H9 (cell line): ENCODE data around the gene GADD45A. TPM values are rescaled to one million over a fixed set of nuclear protein-coding genes. Genes with fewer than 3 reads are reported as not detected.

Source experiments
- DNase-seq: peaks from one replicate; pipeline ENCODE4 v3.0.0-alpha.2; 2017
- H2AFZ ChIP-seq: one replicate; pipeline ENCODE4 v1.6.1; 2013; ENCODE audit warnings: mild to moderate bottlenecking, low read length, control low read depth, moderate library complexity
- H2AK5ac ChIP-seq: 2 replicates; pipeline ENCODE4 v1.6.1; 2013; ENCODE audit warnings: low read length, control low read depth, mixed read lengths; ENCODE audit not compliant: insufficient read length
- H2BK120ac ChIP-seq: one replicate; pipeline ENCODE4 v1.6.1; 2013; ENCODE audit warnings: low read depth, mild to moderate bottlenecking, low read length, control low read depth, inconsistent platforms; ENCODE audit not compliant: poor library complexity, severe bottlenecking
- H2BK12ac ChIP-seq: 2 replicates; pipeline ENCODE4 v1.6.1; 2013; ENCODE audit warnings: low read length, control low read depth, mixed read lengths, low read depth; ENCODE audit not compliant: insufficient read length
- H2BK15ac ChIP-seq: 2 replicates; pipeline ENCODE4 v1.6.1; 2013; ENCODE audit warnings: low read depth, low read length, control low read depth
- H2BK20ac ChIP-seq: one replicate; pipeline ENCODE4 v1.6.1; 2013; ENCODE audit warnings: low read depth, mild to moderate bottlenecking, low read length, control low read depth, inconsistent platforms; ENCODE audit not compliant: poor library complexity, severe bottlenecking
- H2BK5ac ChIP-seq: 2 replicates; pipeline ENCODE4 v1.6.1; 2013; ENCODE audit warnings: low read length, control low read depth, mixed read lengths; ENCODE audit not compliant: insufficient read length
- H3K14ac ChIP-seq: 2 replicates; pipeline ENCODE4 v1.6.1; 2013; ENCODE audit warnings: low read length, control low read depth; ENCODE audit not compliant: insufficient read depth
- H3K18ac ChIP-seq: 2 replicates; pipeline ENCODE4 v1.6.1; 2013; ENCODE audit warnings: low read depth, mild to moderate bottlenecking, mixed read lengths, low read length, control low read depth; ENCODE audit not compliant: insufficient read length
- H3K23ac ChIP-seq: 2 replicates; pipeline ENCODE4 v1.6.1; 2013; ENCODE audit warnings: low read length, control low read depth, mixed read lengths, low read depth; ENCODE audit not compliant: insufficient read length
- H3K23me2 ChIP-seq: 2 replicates; pipeline ENCODE4 v1.6.1; 2013; ENCODE audit warnings: low read depth, mild to moderate bottlenecking, mixed read lengths, low read length, control low read depth; ENCODE audit not compliant: insufficient read length, poor library complexity, severe bottlenecking
- H3K27ac ChIP-seq: 2 replicates; pipeline ENCODE4 v1.5.1; 2013; ENCODE audit warnings: low read length, control low read depth, mixed read lengths, low read depth; ENCODE audit not compliant: insufficient read length
- H3K27me3 ChIP-seq: 2 replicates; pipeline ENCODE4 v1.6.1; 2013; ENCODE audit warnings: low read length, control low read depth, inconsistent platforms; ENCODE audit not compliant: insufficient read depth
- H3K4ac ChIP-seq: 2 replicates; pipeline ENCODE4 v1.6.1; 2013; ENCODE audit warnings: low read depth, mild to moderate bottlenecking, control low read depth, inconsistent platforms, low read length, moderate library complexity
- H3K4me1 ChIP-seq: 2 replicates; pipeline ENCODE4 v1.6.1; 2013; ENCODE audit warnings: low read length, control low read depth, inconsistent platforms; ENCODE audit not compliant: insufficient read depth
- H3K4me2 ChIP-seq: 2 replicates; pipeline ENCODE4 v1.6.1; 2013; ENCODE audit warnings: low read length, control low read depth, mixed read lengths; ENCODE audit not compliant: insufficient read length, insufficient read depth
- H3K56ac ChIP-seq: 2 replicates; pipeline ENCODE4 v1.6.1; 2013; ENCODE audit warnings: low read depth, mild to moderate bottlenecking, mixed read lengths, low read length, control low read depth; ENCODE audit not compliant: insufficient read length
- H3K79me1 ChIP-seq: 2 replicates; pipeline ENCODE4 v1.6.1; 2013; ENCODE audit warnings: low read depth, mild to moderate bottlenecking, moderate library complexity, low read length, control low read depth, inconsistent platforms; ENCODE audit not compliant: insufficient read depth, poor library complexity, severe bottlenecking
- H3K79me2 ChIP-seq: 2 replicates; pipeline ENCODE4 v1.6.1; 2013; ENCODE audit warnings: low read length, control low read depth, inconsistent platforms; ENCODE audit not compliant: insufficient read depth
- H3K9ac ChIP-seq: 2 replicates; pipeline ENCODE4 v1.6.1; 2013; ENCODE audit warnings: low read length, control low read depth, mixed read lengths; ENCODE audit not compliant: insufficient read length; ENCODE audit errors: extremely low read depth
- H3K9me3 ChIP-seq: one replicate; pipeline ENCODE4 v1.6.1; 2013; ENCODE audit warnings: low read depth, low read length, inconsistent platforms; ENCODE audit not compliant: control insufficient read depth
- H3T11ph ChIP-seq: one replicate; pipeline ENCODE4 v1.6.1; 2013; ENCODE audit warnings: mild to moderate bottlenecking, low read length, control low read depth, inconsistent platforms
- H4K20me1 ChIP-seq: one replicate; pipeline ENCODE4 v1.6.1; 2013; ENCODE audit not compliant: control insufficient read depth, insufficient read length, insufficient read depth
- H4K5ac ChIP-seq: 2 replicates; pipeline ENCODE4 v1.6.1; 2013; ENCODE audit warnings: low read depth, mild to moderate bottlenecking, mixed read lengths, low read length, control low read depth; ENCODE audit not compliant: insufficient read length
- H4K8ac ChIP-seq: replicated peaks from 2 replicates; pipeline ENCODE4 v1.6.1; 2013; ENCODE audit warnings: low read length, control low read depth, mixed read lengths, low read depth; ENCODE audit not compliant: insufficient read length
- H4K91ac ChIP-seq: 2 replicates; pipeline ENCODE4 v1.6.1; 2013; ENCODE audit warnings: low read depth, mild to moderate bottlenecking, moderate library complexity, mixed read lengths, low read length, control low read depth; ENCODE audit not compliant: insufficient read length
- H3K27ac Mint-ChIP-seq, 3 experiments: 2 replicates in 2 of 3; 3 replicates in 1 of 3; pipeline ENCODE4 v1.8.0; 2020 to 2021; ENCODE audit warnings: mixed read lengths in 3 of 3, mild to moderate bottlenecking in 1 of 3, moderate library complexity in 1 of 3
- H3K27me3 Mint-ChIP-seq: 2 replicates; pipeline ENCODE4 v1.8.0; 2021; ENCODE audit warnings: low read depth, mild to moderate bottlenecking, moderate library complexity, mixed read lengths
- H3K36me3 Mint-ChIP-seq, 3 experiments: 2 replicates in 2 of 3; 3 replicates in 1 of 3; pipeline ENCODE4 v1.8.0; 2020 to 2021; ENCODE audit warnings: low read depth in 3 of 3, mixed read lengths in 3 of 3; ENCODE audit not compliant: insufficient read depth in 1 of 3
- H3K4me1 Mint-ChIP-seq, 2 experiments: 2 replicates each; pipeline ENCODE4 v1.8.0; 2020; ENCODE audit warnings: mixed read lengths in 2 of 2
- H3K4me3 Mint-ChIP-seq, 2 experiments: 2 replicates in 1 of 2; 3 replicates in 1 of 2; pipeline ENCODE4 v1.8.0; 2020 to 2021; ENCODE audit warnings: mild to moderate bottlenecking in 2 of 2, mixed read lengths in 2 of 2, moderate library complexity in 1 of 2
- H3K9me3 Mint-ChIP-seq, 2 experiments: 2 replicates in 1 of 2; 3 replicates in 1 of 2; pipeline ENCODE4 v1.8.0; 2020; ENCODE audit warnings: mild to moderate bottlenecking in 2 of 2, mixed read lengths in 2 of 2, moderate library complexity in 1 of 2
- WGBS: extraction: QIAGEN DNeasy Blood & Tissue Kit; methylation state at CpG from one replicate; pipeline ENCODE4 v1.1.7; 2013; ENCODE audit warnings: missing lambda C conversion rate, low lambda C conversion rate, mixed read lengths; ENCODE audit not compliant: insufficient read length; ENCODE audit errors: extremely low coverage; 5-methylcytosine and 5-hydroxymethylcytosine counted together
- total RNA-seq: library from RNA; stranded (reverse); gene quantifications from 2 replicates; pipeline ENCODE4 v1.2.1, GENCODE V29; 2021
- TF ChIP-seq, protein P1 (sequence below): fragments of 200-600 bp; sonication (generic); conservative IDR thresholded peaks from 3 replicates; pipeline ENCODE4 v1.8.0; 2021; ENCODE audit warnings: antibody characterized with exemption, mild to moderate bottlenecking

Gene GADD45A
- total RNA-seq, 1 experiment from 2014 or later = 22.8 TPM

GRCh38 chr1:67675800-67676199 lies 9.2 kb upstream of the GADD45A start:
- Histone ChIP-seq H3K18ac (no peak overlapping the region), H2AFZ (no peak overlapping the region), H2BK20ac (no peak overlapping the region), H2BK120ac (no peak overlapping the region), H3T11ph (no peak overlapping the region), H4K91ac (no peak overlapping the region), H4K5ac (no peak overlapping the region), H2AK5ac (no peak overlapping the region), H2BK5ac (no peak overlapping the region), H3K79me2 (no peaks in the 10 kb centered on the region), H3K9ac (no peak overlapping the region), H3K23me2 (no peaks in the 10 kb centered on the region), H3K4ac (no peak overlapping the region), H3K14ac (no peak overlapping the region), H3K4me2 (no peak overlapping the region), H4K20me1 (no peaks in the 10 kb centered on the region), H2BK15ac (no peak overlapping the region), H3K79me1 (no peaks in the 10 kb centered on the region), H3K9me3 (no peaks in the 10 kb centered on the region), H3K23ac (no peak overlapping the region), H3K27ac (no peak overlapping the region), H3K4me1 (no peaks in the 10 kb centered on the region), H3K27me3 (no peaks in the 10 kb centered on the region), H2BK12ac (no peak overlapping the region), H4K8ac (no peak overlapping the region), H3K56ac (no peak overlapping the region)
- Mint-ChIP-seq H3K36me3 (no peaks in the 10 kb centered on the region), H3K4me3 (no peak overlapping the region), H3K9me3 (no peaks in the 10 kb centered on the region), H3K27ac (no peak overlapping the region), H3K4me1 (peaks cover 0 to 9% of the 10 kb centered on the region in 2 experiments; a peak in 3 of 4 replicates), H3K27me3 (peaks cover 3% of the 10 kb centered on the region)
- no peak for DNase-seq
- TF ChIP-seq, protein P1, sequence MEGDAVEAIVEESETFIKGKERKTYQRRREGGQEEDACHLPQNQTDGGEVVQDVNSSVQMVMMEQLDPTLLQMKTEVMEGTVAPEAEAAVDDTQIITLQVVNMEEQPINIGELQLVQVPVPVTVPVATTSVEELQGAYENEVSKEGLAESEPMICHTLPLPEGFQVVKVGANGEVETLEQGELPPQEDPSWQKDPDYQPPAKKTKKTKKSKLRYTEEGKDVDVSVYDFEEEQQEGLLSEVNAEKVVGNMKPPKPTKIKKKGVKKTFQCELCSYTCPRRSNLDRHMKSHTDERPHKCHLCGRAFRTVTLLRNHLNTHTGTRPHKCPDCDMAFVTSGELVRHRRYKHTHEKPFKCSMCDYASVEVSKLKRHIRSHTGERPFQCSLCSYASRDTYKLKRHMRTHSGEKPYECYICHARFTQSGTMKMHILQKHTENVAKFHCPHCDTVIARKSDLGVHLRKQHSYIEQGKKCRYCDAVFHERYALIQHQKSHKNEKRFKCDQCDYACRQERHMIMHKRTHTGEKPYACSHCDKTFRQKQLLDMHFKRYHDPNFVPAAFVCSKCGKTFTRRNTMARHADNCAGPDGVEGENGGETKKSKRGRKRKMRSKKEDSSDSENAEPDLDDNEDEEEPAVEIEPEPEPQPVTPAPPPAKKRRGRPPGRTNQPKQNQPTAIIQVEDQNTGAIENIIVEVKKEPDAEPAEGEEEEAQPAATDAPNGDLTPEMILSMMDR = no peak
- no CpG with 5 or more reads among the region's 2 CpGs for WGBS
